GM10847 (cell line): ENCODE data around the gene BTF3L4.

Experiments
- POLR2A ChIP-seq: IDR thresholded peaks from 2 replicates; pipeline ENCODE4 v1.6.1; 2011; ENCODE audit not compliant: insufficient read length; ENCODE audit errors: extremely low read depth

The BTF3L4 gene

GRCh38 chr1:52053862-52054261, 2.2 kb upstream of the BTF3L4 start:
- TF ChIP-seq POLR2A: no peak

- no peak for TF ChIP-seq POLR2A
These were observed 1.5 kb upstream of the BTF3L4 start for GRCh38 chr1:52054496-52055065.

GRCh38 chr1:52055066-52055865, 829 bp upstream of the BTF3L4 start, which contains the start of gene TXNDC12:
Gene TXNDC12, minus strand, starts transcription at chr1:52055191. Its CDS starts 95 bp downstream, at chr1:52055096.
- peak; percentile 78 for TF ChIP-seq POLR2A

GRCh38 chr1:52055866-52056162, 281 bp upstream of the BTF3L4 start:
- TF ChIP-seq POLR2A: no peak

GRCh38 chr1:52056937-52057231, 789 bp downstream of the BTF3L4 start:
- no peak for TF ChIP-seq POLR2A

GRCh38 chr1:52057255-52057654, 1.2 kb downstream of the BTF3L4 start:
- no peak for TF ChIP-seq POLR2A

GRCh38 chr1:52057876-52058415, 1.9 kb downstream of the BTF3L4 start:
- TF ChIP-seq POLR2A: no peak

GRCh38 chr1:52059321-52059720, 3.2 kb downstream of the BTF3L4 start:
- TF ChIP-seq POLR2A: no peak

GRCh38 chr1:52059888-52060287, 3.8 kb downstream of the BTF3L4 start:
- no peak for TF ChIP-seq POLR2A

- no peak for TF ChIP-seq POLR2A
These were observed 4.7 kb downstream of the BTF3L4 start for GRCh38 chr1:52060822-52061221.

- no peak for TF ChIP-seq POLR2A
These were observed 7.1 kb downstream of the BTF3L4 start for GRCh38 chr1:52063192-52063591.

- no peak for TF ChIP-seq POLR2A
These were observed 14.6 kb downstream of the BTF3L4 start for GRCh38 chr1:52070704-52071103.

- no peak for TF ChIP-seq POLR2A
These were observed 16.2 kb downstream of the BTF3L4 start for GRCh38 chr1:52072291-52072690.

GRCh38 chr1:52080014-52080415, 23.9 kb downstream of the BTF3L4 start:
- TF ChIP-seq POLR2A: no peak

GRCh38 chr1:52096216-52096615, 40.1 kb downstream of the BTF3L4 start:
- TF ChIP-seq POLR2A: no peak

- TF ChIP-seq POLR2A: no peak
These were observed 42.2 kb downstream of the BTF3L4 start for GRCh38 chr1:52098139-52098871.
